GM21526 (cell line): ENCODE data around the gene CYBA.
"Not testable (repeated sequence)": the region's sequence is repeated elsewhere in the genome, so short reads cannot be mapped to it uniquely, and the experiment has no call there.

ENCODE experiments used
- ATAC-seq: cut with Tn5 transposase; IDR thresholded peaks from one replicate; pipeline ENCODE4 v1.9.1; 2021; ENCODE audit warnings: moderate library complexity; ENCODE audit not compliant: unreplicated experiment, low FRiP score

The CYBA gene

DNA sequence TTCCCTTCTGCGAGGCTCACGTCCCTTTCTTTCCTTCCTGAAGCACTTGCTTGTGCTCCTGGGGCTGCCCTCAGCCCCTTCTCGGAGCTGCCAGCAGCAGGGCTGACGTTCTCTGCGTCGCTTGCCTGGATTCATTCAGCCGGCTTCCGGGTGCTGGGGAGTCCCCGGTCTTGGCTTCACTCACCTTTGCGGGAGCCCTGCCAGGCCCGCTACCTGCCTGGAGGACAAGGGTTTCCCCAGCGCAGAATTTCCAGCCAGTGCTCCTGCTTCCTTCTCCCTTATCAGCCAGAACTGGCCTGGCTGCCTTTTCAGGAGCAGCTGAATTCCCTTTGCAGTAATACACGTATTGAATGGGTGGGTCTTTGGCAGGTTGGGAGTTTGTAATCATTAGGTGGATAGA is 34.5 kb downstream of the CYBA start:
- no peak for ATAC-seq

- no peak for ATAC-seq
These were observed 35.9 kb downstream of the CYBA start for GRCh38 chr16:88614818-88615580.

GRCh38 chr16:88613911-88614817 is 36.7 kb downstream of the CYBA start:
- ATAC-seq, result no peak

DNA sequence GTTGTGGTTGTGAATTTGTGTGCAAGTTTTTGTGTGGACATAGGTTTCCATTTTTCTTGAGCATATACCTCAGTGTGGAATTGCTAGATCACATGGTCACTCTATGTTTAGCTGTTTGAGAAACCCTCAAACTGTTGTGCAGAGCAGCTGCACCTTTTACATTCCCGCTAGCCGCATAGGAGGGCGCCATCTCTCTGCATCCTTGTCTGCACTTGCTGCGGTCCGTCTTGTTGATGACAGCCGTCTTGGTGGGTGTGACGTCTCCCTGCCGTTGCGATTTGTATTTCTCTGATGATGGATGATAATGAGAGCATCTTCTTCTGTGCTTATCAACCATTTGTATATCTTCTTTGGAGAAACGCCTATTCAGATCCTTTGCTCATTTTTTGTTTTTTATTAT is 37.6 kb downstream of the CYBA start:
- no peak for ATAC-seq

GRCh38 chr16:88610909-88611812 is 39.7 kb downstream of the CYBA start:
- ATAC-seq, result no peak

- ATAC-seq, result no peak
These were observed 40.8 kb downstream of the CYBA start for GRCh38 chr16:88610080-88610479.

GRCh38 chr16:88609426-88609825 is 41.4 kb downstream of the CYBA start:
- not testable (repeated sequence) for ATAC-seq

DNA sequence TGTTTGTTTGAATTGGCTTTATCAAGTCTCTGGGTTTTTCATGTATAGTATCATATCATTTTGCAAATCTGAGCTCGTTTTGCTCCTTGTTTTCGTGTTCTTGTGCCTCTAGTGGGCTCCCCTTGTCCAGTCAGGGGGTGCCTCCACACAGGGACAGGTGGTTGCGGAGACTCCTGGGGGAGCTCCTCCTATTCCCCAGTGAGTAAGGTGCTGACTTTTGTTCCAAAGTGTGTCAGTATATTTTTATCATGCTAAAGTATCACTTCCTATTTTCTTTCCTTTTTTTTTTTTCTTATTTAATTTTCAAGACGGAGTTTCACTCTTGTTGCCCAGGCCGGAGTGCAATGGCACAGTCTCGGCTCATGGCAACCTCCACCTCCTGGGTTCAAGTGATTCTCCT is 42.8 kb downstream of the CYBA start:
- no peak for ATAC-seq

- ATAC-seq, result no peak
These were observed 44.6 kb downstream of the CYBA start for GRCh38 chr16:88606148-88606757.

- no peak for ATAC-seq
These were observed 45.4 kb downstream of the CYBA start for GRCh38 chr16:88605186-88606147.

GRCh38 chr16:88602091-88602490 is 48.8 kb downstream of the CYBA start:
- no peak for ATAC-seq

DNA sequence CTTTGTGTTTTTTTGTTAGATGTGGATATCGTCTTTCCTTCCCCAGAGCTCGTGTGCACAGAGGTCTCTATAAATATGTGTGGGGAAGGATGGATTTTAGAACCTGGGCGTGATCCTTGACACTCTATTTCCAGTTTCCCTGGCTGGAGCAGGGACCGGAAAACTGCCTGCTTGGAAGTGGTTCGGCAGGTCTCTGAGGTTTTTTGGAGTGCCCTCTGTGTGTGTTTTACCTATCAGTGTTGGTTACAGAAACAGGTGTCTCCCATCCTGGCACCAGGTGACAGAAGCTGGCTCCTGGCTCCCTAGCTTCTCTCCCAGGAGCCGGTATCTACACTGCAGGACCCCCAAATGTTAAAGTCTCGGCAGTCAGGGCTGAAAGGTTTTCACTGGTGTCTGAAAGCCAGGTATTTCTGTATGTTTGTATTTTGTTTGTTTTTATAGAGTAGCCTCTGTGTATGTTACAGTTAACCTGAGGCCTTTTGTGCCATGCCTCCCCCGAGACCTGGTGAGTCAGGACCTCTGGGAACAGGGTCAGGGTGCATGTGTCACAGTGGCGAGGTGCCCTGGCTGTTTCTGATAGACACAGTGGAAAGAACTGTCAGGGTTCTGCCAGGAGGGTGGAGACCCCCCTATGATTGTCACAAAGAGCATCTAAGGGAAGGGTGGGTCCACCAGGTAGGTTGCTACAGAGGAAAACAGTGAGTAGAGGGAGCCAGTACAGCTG is 49.4 kb downstream of the CYBA start:
- ATAC-seq, result no peak

- no peak for ATAC-seq
These were observed 50.3 kb downstream of the CYBA start for GRCh38 chr16:88600539-88600896.

DNA sequence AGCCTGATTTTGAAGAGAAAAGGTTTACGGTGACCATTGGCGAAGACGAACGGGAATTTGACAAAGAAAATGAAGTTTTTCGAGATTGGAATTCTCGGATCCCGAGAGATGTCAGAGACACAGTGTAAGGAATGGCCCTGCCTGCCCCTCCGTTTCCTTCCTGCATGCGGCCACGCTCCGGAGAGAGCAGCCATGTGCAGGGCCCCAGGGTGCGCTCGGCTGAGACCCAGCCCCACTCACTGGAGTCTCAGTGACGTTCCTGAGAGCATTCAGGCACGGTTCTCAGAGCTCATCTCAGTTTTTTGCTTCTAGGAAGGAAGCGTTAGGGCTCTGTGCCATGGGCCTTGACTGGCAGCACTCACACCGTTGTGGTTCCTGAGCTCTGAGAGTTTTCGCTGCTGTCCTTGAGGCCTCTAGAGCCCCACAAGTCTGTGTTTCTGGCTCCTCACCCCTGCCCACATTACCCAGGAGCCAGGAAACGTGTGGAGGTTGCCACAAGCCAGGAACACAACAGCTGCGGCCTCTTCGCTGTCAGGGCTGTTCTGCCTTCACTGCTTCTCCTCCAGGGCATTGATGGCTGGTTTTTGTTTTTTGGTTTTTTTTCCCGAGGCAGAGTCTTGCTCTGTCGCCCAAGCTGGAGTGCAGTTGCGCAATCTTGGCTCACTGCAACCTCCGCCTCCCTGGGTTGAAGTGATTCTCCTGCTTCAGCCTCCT is 50.9 kb downstream of the CYBA start:
- no peak for ATAC-seq

DNA sequence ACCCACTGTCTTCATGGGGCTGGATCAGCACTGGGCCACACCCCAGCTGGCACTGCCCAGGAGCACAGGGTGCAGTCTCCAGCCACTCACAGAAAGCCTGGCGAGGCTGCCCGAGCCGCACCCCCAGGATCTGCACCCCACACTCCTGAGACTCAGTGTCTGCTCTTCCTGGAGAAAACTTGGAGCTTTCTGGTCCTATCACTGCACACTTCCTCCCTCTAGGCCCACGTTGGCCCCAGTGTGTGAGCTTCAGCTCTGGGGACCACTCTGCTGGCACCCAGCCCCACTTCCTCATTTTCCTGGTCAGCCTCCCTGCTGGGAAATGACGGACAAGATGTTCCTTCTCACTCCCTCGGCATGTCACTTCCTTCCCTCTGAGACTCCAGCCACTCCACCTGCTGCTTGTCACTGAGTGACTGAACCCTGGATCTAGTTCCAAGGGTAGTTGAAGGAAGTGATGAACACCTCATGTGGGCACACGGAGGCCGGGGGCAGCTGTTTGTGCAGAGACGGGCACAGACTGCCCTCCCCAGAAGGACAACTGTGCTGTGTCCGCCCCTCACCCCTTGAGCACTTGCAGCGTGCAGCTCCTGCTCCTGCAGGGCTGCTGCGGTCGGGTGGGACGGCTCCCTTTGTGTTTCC is 51.6 kb downstream of the CYBA start:
- no peak for ATAC-seq

GRCh38 chr16:88597856-88598491 is 52.9 kb downstream of the CYBA start:
- no peak for ATAC-seq

DNA sequence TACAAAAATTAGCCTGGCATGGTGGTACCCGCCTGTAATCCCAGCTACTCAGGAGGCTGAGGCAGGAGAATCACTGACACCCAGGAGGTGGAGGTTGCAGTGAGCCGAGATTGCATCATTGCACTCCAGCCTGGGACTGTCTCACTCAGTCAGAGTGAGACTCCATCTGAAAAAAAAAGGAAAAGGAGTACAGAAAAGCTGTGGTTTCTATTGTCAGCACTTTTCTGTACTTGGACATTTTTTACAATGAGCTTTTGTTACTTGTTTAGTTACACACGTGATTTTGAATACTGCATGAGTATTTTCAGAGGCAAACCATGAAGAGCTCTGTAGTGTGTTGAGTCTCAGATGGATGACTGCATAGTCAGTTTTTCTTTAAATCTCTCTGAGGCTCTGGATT is 54.4 kb downstream of the CYBA start:
- ATAC-seq, result no peak
